ENCODE measurements around the gene THBS3. TPM values are rescaled to one million over a fixed set of nuclear protein-coding genes. Genes with fewer than 3 reads are reported as not detected.
A peak's percentile ranks its signal among the peaks of the same experiment; 100 is the strongest.

The THBS3 gene
- total RNA-seq, 2 experiments from 2014 or later = 11.1 to 28.7 TPM

GRCh38 chr1:155167166-155168104 lies 40.3 kb downstream of the THBS3 start:
- BruUV-seq (replicated peaks) = no TSS peak
- no peaks in the 10 kb centered on the region for H4K20me1 ChIP-seq (ENCODE audit: insufficient read depth, low read length)

DNA sequence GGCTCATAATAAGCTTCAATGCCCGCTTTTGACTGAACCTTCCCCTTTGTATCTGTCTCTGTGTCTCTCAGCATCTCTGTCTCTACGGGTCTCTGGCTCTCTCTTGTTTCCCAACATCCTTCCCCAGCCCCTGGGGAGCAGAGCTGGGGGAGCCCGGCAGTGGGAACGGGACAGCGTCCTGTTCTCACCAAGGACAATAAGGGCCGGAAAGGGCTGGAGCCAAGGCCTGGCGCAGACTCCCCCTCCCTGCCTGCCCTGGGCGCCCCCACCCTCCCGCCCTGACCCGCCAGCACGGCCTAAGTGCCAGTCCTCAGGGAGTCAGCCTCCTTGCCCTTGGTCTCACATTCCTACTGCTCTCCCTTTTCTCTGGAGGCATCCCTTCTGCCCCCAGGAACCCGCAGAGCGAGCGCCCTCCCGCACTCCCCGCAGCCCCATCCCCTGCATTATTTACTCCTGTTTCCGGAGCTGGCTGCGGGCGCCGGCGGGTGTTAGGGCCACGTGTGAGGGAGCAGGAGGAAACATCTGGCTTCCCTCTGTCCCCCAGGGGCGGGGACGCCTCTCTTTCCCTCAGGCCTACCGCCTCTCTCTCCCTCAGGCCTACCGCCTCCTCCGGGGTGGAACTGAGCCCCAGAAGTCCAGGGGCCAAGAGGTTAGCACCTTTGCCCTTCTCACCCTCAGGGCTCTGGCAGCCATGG lies 41.1 kb downstream of the THBS3 start:
- peak overlapping the region; percentile 67 for H2AFZ ChIP-seq (ENCODE audit: low read length)
- no peak overlapping the region for H3K27ac ChIP-seq (ENCODE audit: low read depth, low read length, poor library complexity, severe bottlenecking)
- no peaks in the 10 kb centered on the region for H3K9me3 ChIP-seq (ENCODE audit: low read length)
- H3K4me2 ChIP-seq (ENCODE audit: low read length) = peak overlapping the region; percentile 90
- peaks cover 18% of the 10 kb centered on the region; the same call in 1 of the 2 replicates for H3K36me3 ChIP-seq (ENCODE audit: insufficient read depth, low read length)
- peaks cover 2% of the 10 kb centered on the region; the same call in 1 of the 2 replicates for H3K79me2 ChIP-seq (ENCODE audit: insufficient read depth, low read depth, low read length)
- intact Hi-C loops (cut with micrococcal nuclease; ENCODE audit: unreplicated experiment) = loop anchor here (1.0 kb wide), 1 partner anchor 75 kb away; no protein-coding TSS in a partner anchor
- no peaks in the 10 kb centered on the region for H4K20me1 ChIP-seq (ENCODE audit: insufficient read depth, low read length)
- peak overlapping the region; percentile 18 for H3K4me3 ChIP-seq (ENCODE audit: low read depth, low read length, poor library complexity, severe bottlenecking)
- POLR2A ChIA-PET = interaction anchor here (0.6 kb wide), 1 partner anchor 108 kb away, joined by 5 read pairs; no protein-coding TSS in a partner anchor
- BruUV-seq (replicated peaks) = no TSS peak
- no peaks in the 10 kb centered on the region for H3K9me2 ChIP-seq (ENCODE audit: insufficient read depth, low read length)
- peaks cover 15% of the 10 kb centered on the region for H3K4me1 ChIP-seq (ENCODE audit: insufficient read depth, low read length, poor library complexity, severe bottlenecking)
- TF ChIP-seq EZH2phosphoT487 (IDR thresholded peaks at IDR 0.05; ENCODE audit: borderline replicate concordance, low read depth, low read length) = no peak
- TF ChIP-seq, protein P1, sequence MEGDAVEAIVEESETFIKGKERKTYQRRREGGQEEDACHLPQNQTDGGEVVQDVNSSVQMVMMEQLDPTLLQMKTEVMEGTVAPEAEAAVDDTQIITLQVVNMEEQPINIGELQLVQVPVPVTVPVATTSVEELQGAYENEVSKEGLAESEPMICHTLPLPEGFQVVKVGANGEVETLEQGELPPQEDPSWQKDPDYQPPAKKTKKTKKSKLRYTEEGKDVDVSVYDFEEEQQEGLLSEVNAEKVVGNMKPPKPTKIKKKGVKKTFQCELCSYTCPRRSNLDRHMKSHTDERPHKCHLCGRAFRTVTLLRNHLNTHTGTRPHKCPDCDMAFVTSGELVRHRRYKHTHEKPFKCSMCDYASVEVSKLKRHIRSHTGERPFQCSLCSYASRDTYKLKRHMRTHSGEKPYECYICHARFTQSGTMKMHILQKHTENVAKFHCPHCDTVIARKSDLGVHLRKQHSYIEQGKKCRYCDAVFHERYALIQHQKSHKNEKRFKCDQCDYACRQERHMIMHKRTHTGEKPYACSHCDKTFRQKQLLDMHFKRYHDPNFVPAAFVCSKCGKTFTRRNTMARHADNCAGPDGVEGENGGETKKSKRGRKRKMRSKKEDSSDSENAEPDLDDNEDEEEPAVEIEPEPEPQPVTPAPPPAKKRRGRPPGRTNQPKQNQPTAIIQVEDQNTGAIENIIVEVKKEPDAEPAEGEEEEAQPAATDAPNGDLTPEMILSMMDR (conservative IDR thresholded peaks at IDR 0.05; ENCODE audit: low read length) = no peak
- no peak for DNase-seq (ENCODE audit: low spot score)
- CTCF ChIA-PET (ENCODE audit: unreplicated experiment) = interaction anchor here (0.6 to 2.3 kb wide), 5 partner anchors 75 to 81 kb away, joined by 4 to 10 read pairs (median 7); no protein-coding TSS in a partner anchor

More at GRCh38 chr1:155167166-155168104, 40.3 kb downstream of the THBS3 start:
- no peak for TF ChIP-seq EZH2phosphoT487 (IDR thresholded peaks at IDR 0.05; ENCODE audit: borderline replicate concordance, low read depth, low read length)
- TF ChIP-seq, protein P1 (conservative IDR thresholded peaks at IDR 0.05; ENCODE audit: low read length) = peak; percentile 95
- intact Hi-C loops (cut with micrococcal nuclease; ENCODE audit: unreplicated experiment) = loop anchor here (1.0 kb wide), 1 partner anchor 76 kb away; no protein-coding TSS in a partner anchor
- Histone ChIP-seq H3K36me3 (ENCODE audit: insufficient read depth, low read length) (peaks cover 18% of the 10 kb centered on the region; the same call in 1 of the 2 replicates), H3K4me2 (ENCODE audit: low read length) (peak overlapping the region; percentile 90), H3K9me3 (ENCODE audit: low read length) (no peaks in the 10 kb centered on the region), H3K4me3 (ENCODE audit: low read depth, low read length, poor library complexity, severe bottlenecking) (peak overlapping the region; percentile 59), H3K4me1 (ENCODE audit: insufficient read depth, low read length, poor library complexity, severe bottlenecking) (peaks cover 23% of the 10 kb centered on the region), H3K79me2 (ENCODE audit: insufficient read depth, low read depth, low read length) (peaks cover 10% of the 10 kb centered on the region; the same call in 1 of the 2 replicates), H2AFZ (ENCODE audit: low read length) (peak overlapping the region; percentile 83), H3K9me2 (ENCODE audit: insufficient read depth, low read length) (no peaks in the 10 kb centered on the region), H3K27ac (ENCODE audit: low read depth, low read length, poor library complexity, severe bottlenecking) (no peak overlapping the region)
- CTCF ChIA-PET (ENCODE audit: unreplicated experiment) = interaction anchor here (0.6 to 1.7 kb wide), 5 partner anchors 76 to 123 kb away, joined by 3 to 10 read pairs (median 5); no protein-coding TSS in a partner anchor
- POLR2A ChIA-PET = no interaction called here
- peak; percentile 91 for DNase-seq (ENCODE audit: low spot score)
